Activated T-helper 17 cell treated with anti-CD3 and anti-CD28 coated beads, Interleukin-2, amount 50 U/mL, for 72 hours (primary cell): Measurements from ENCODE around the gene UBE2C. TPM values are rescaled to one million over a fixed set of nuclear protein-coding genes. Genes with fewer than 3 reads are reported as not detected.
"Not testable (repeated sequence)": the region's sequence is repeated elsewhere in the genome, so short reads cannot be mapped to it uniquely, and the experiment has no call there.

ENCODE experiments used
- ATAC-seq: fragments of 150-1000 bp; cut with Tn5 transposase; replicated peaks from 2 replicates; pipeline ENCODE4 v1.10.0; 2021; ENCODE audit warnings: mild to moderate bottlenecking, moderate library complexity
- H3K27ac Mint-ChIP-seq: one replicate; pipeline ENCODE4 v1.8.0; 2022; ENCODE audit warnings: mixed read lengths
- H3K27me3 Mint-ChIP-seq: one replicate; pipeline ENCODE4 v1.8.0; 2022; ENCODE audit warnings: mixed read lengths
- H3K36me3 Mint-ChIP-seq: one replicate; pipeline ENCODE4 v1.8.0; 2022; ENCODE audit warnings: low read depth, mild to moderate bottlenecking, mixed read lengths
- H3K4me1 Mint-ChIP-seq: one replicate; pipeline ENCODE4 v1.8.0; 2022; ENCODE audit warnings: mixed read lengths
- H3K4me3 Mint-ChIP-seq: one replicate; pipeline ENCODE4 v1.8.0; 2022; ENCODE audit warnings: mild to moderate bottlenecking, mixed read lengths
- H3K9me3 Mint-ChIP-seq: one replicate; pipeline ENCODE4 v1.8.0; 2022; ENCODE audit warnings: mixed read lengths
- total RNA-seq, 2 donors: library from RNA; stranded (reverse); gene quantifications; one replicate each; pipeline ENCODE4 v1.2.3, GENCODE V29; 2022

Gene UBE2C
- total RNA-seq, result 100 to 1,000 TPM; 209 to 224 TPM

DNA sequence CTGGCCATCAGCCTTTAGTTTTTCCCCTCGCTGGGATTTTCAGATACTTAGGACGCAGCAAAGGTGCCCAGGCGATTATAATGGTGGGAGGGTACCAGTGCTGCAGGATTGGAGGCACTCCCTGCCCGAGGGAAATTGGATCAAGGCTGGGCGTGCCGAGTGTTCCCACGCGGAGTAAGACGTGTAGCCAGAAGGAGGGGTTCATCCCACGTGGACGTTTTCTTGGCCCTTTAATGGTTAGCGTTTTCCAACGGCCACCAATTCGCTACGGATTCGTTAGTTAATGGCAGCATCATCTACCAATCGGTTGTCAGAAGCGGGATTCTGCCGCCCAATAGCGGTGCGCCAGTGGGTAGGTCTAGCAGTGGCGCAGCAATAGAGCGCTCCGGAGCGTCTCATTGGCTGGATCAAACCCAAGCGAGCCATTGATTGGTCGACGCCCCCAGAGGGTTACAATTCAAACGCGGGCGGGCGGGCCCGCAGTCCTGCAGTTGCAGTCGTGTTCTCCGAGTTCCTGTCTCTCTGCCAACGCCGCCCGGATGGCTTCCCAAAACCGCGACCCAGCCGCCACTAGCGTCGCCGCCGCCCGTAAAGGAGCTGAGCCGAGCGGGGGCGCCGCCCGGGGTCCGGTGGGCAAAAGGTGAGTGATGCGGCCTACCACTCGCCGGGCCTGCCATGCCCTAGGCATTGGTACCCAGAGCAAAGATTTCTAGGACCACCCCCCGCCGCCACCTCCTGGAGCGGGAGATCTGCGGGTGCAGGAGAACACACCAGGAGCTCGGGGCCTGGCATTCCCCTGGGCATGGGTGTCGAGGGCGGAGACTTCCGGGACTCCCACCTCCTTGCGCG lies at the start of gene UBE2C:
Gene UBE2C (plus strand): TSS at position 488 of the 849 bp plus-strand sequence. CDS start 52 bp downstream, at position 540.
- peaks cover 93% of the 10 kb centered on the region for H3K36me3 Mint-ChIP-seq
- peak; percentile 100 for ATAC-seq
- H3K27ac Mint-ChIP-seq, result peak within 1 kb of the TSS; percentile 92
- H3K27me3 Mint-ChIP-seq, result no peaks in the 10 kb centered on the region
- peak within 1 kb of the TSS; percentile 94 for H3K4me3 Mint-ChIP-seq
- H3K9me3 Mint-ChIP-seq, result no peaks in the 10 kb centered on the region
- no peaks in the 10 kb centered on the region for H3K4me1 Mint-ChIP-seq

GRCh38 chr20:45764618-45765282 lies 47.7 kb upstream of the UBE2C start:
- peaks cover 13% of the 10 kb centered on the region for H3K27me3 Mint-ChIP-seq
- not testable (repeated sequence) for H3K4me1 Mint-ChIP-seq

DNA sequence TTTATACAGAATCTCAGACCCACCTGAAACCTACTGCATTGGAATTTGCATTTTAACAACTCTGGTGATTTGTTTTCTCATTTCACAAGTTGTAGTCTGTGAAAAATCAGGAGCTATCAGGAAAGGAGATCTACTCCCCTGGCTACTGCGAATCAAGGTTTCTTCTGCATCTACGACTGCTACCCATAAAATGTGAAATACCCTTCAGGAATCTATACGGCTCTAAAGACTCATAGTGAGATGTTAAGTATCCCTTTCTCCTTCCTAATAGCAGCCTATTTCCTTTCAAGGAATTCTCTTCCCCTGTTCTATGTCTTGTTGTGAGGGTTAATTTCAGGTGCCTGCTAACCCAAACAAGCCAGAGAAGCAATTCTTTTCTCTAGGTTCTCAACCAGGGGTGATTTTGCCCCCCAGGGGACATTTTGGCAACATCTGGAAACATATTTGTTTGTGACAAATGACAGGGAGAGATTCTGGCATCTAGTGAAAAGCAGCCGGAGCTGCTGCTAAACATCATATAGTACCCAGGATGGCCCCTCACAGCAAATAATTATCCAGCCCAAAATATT lies 47.1 kb upstream of the UBE2C start:
- ATAC-seq, result no peak
- Mint-ChIP-seq H3K4me1 (no peaks in the 10 kb centered on the region), H3K9me3 (no peaks in the 10 kb centered on the region), H3K27ac (no peak overlapping the region), H3K27me3 (peaks cover 10% of the 10 kb centered on the region), H3K4me3 (no peak overlapping the region), H3K36me3 (no peaks in the 10 kb centered on the region)

More at GRCh38 chr20:45764618-45765282, 47.7 kb upstream of the UBE2C start:
- H3K36me3 Mint-ChIP-seq, H3K27ac Mint-ChIP-seq, ATAC-seq, H3K4me3 Mint-ChIP-seq, H3K9me3 Mint-ChIP-seq: not testable (repeated sequence)

DNA sequence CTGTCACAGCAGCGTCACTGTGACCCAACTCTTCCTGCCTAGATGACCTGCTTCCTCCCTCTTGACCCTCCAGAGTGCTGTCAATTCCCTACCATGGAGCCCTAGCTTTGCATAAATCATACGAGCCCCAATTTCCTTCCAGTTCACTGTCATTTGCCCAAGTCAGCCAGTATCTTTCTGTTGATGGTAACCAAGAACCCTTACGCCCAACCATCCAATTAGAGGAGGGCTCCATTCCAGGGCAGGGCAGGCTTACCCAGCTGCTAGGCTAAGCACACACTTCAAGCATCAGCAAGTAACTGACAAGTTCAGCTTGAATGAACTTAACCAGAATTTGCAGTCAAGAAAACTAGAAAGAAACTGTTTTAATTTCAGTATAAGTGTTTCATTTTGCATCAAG lies 46.5 kb upstream of the UBE2C start:
- Mint-ChIP-seq H3K4me1 (no peaks in the 10 kb centered on the region), H3K36me3 (no peaks in the 10 kb centered on the region), H3K4me3 (no peak overlapping the region), H3K27ac (no peak overlapping the region), H3K27me3 (peaks cover 4% of the 10 kb centered on the region), H3K9me3 (no peaks in the 10 kb centered on the region)
- ATAC-seq, result no peak

DNA sequence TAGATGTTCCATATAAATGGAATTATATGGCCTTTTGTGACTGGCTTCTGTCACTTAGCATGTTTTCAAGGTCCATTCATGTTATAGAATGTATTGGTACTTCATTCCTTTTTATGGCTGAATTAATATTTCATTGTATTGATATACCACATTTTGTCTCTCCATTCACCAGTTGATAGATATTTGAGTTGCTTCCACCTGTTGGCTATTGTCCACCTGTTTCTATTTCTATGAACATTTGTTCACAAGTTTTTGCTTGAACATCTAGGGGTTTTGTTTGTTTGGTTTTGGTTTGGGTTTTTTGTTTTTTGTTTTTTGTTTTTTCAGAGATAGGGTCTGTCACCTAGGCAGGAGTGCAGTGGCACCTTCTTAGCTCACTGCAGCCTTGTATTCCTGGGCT lies 44.0 kb upstream of the UBE2C start:
- ATAC-seq, result no peak
- Mint-ChIP-seq H3K4me1 (no peaks in the 10 kb centered on the region), H3K27ac (no peak overlapping the region), H3K4me3 (no peak overlapping the region), H3K9me3 (no peaks in the 10 kb centered on the region), H3K27me3 (peaks cover 6% of the 10 kb centered on the region), H3K36me3 (no peaks in the 10 kb centered on the region)

DNA sequence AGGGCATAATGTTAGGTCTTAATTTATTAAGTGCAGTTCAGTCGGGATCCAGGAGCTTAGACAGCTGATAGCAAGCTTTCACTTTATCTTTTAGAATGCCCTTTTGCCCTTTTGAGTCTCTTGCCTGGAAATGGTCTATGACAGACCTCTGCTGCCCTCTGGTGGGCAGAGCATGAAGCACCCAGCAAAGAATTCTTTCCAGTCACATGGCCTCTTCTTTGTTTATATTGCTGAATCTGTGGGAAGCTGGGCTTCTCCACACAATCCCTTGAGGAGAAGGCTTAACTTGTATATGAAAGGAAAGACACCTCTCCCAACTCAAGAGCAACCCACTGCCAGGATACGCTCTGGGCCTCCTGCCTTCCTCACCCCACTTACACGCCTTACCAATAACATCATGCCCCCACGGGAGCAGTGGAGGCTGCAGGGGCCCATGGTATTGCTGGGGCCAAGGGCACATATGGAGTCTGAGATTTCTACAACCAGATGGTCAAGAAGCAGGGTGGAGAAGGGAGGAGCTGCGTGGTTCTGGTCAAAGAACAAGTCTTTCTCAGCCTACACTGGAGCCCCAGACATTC lies 41.2 kb upstream of the UBE2C start:
- Mint-ChIP-seq H3K27ac (no peak overlapping the region), H3K9me3 (no peaks in the 10 kb centered on the region), H3K4me3 (no peak overlapping the region), H3K36me3 (no peaks in the 10 kb centered on the region), H3K4me1 (no peaks in the 10 kb centered on the region), H3K27me3 (peaks cover 16% of the 10 kb centered on the region)
- peak; percentile 45 for ATAC-seq

DNA sequence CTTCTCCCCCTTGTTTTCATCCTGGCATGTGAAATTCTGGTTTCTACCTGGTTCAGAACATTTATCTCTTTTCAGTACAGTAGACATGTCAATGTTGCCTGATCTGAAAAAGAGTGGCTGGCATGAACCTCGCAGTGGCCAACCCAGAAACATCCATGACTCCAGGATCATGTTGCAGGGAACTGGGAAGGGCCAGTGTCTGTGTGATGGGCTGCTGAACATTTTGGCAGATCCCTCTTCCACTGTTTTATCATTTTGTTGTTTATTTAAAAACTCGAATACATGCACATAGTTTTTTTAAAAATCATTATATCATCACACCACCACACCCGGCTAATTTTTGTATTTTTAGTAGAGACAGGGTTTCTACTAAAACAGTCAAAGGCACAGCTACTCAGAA lies 39.8 kb upstream of the UBE2C start:
- H3K27ac Mint-ChIP-seq, result no peak overlapping the region
- no peaks in the 10 kb centered on the region for H3K36me3 Mint-ChIP-seq
- H3K4me1 Mint-ChIP-seq, result no peaks in the 10 kb centered on the region

GRCh38 chr20:45774945-45775344 lies 37.5 kb upstream of the UBE2C start:
- H3K4me1 Mint-ChIP-seq, result no peaks in the 10 kb centered on the region
- H3K4me3 Mint-ChIP-seq, result no peak overlapping the region
- peaks cover 16% of the 10 kb centered on the region for H3K27me3 Mint-ChIP-seq
- H3K27ac Mint-ChIP-seq, result no peak overlapping the region
- no peaks in the 10 kb centered on the region for H3K9me3 Mint-ChIP-seq
- ATAC-seq, result no peak
- no peaks in the 10 kb centered on the region for H3K36me3 Mint-ChIP-seq

More for the DNA sequence above, 39.8 kb upstream of the UBE2C start:
- Mint-ChIP-seq H3K4me3 (no peak overlapping the region), H3K27me3 (peaks cover 16% of the 10 kb centered on the region), H3K9me3 (no peaks in the 10 kb centered on the region)
- no peak for ATAC-seq

- Mint-ChIP-seq H3K36me3 (no peaks in the 10 kb centered on the region), H3K9me3 (no peaks in the 10 kb centered on the region), H3K4me1 (no peaks in the 10 kb centered on the region), H3K4me3 (no peak overlapping the region), H3K27me3 (peaks cover 16% of the 10 kb centered on the region), H3K27ac (no peak overlapping the region)
- no peak for ATAC-seq
These were observed 37.0 kb upstream of the UBE2C start for GRCh38 chr20:45775411-45775810.

DNA sequence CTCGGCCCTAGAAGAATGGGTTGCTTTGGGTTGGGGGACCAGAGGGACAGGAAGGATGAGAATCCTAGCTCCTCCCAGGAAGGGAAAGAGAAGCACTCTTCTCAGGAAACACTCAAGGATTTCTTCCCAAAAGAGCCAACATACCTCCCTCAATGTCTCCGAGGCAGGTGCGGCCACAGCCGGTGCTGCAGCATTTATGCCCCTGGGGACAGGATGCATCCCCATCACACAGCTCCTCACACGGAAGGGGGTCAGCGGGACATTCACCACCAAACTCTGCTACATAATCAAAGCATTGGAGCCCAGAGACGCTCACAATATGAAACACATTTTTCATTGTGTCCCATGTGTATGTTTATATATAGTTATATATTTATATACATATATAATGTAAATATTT lies 35.5 kb upstream of the UBE2C start:
- peaks cover 16% of the 10 kb centered on the region for H3K27me3 Mint-ChIP-seq
- H3K9me3 Mint-ChIP-seq, result no peaks in the 10 kb centered on the region
- no peaks in the 10 kb centered on the region for H3K36me3 Mint-ChIP-seq
- H3K4me1 Mint-ChIP-seq, result no peaks in the 10 kb centered on the region
- no peak for ATAC-seq
- H3K27ac Mint-ChIP-seq, result no peak overlapping the region
- no peak overlapping the region for H3K4me3 Mint-ChIP-seq

GRCh38 chr20:45779011-45779915 lies 33.2 kb upstream of the UBE2C start:
- Mint-ChIP-seq H3K36me3 (no peaks in the 10 kb centered on the region), H3K9me3 (no peaks in the 10 kb centered on the region), H3K4me1 (peaks cover 6% of the 10 kb centered on the region), H3K4me3 (no peak overlapping the region), H3K27ac (no peak overlapping the region), H3K27me3 (peaks cover 10% of the 10 kb centered on the region)
- peak; percentile 66 for ATAC-seq

DNA sequence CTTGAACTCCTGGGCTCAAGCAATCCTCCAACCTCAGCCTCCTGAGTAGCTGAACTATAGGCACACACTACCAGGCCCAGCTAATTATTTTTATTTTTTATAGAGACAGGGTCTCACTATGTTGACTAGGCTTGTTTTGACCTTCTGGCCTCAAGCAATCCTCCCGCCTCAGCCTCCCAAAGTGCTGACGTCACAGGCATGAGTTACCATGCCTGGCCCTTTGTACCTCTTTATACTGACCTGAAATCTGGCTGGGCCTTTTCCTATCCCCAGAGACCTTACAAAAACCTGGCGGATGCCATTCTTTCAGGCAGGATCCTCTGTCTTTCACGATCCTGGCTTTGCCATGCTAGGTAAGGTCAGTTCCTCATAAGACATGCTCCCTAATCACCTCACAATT lies 32.3 kb upstream of the UBE2C start:
- Mint-ChIP-seq H3K9me3 (no peaks in the 10 kb centered on the region), H3K4me3 (no peak overlapping the region), H3K27ac (no peak overlapping the region)

DNA sequence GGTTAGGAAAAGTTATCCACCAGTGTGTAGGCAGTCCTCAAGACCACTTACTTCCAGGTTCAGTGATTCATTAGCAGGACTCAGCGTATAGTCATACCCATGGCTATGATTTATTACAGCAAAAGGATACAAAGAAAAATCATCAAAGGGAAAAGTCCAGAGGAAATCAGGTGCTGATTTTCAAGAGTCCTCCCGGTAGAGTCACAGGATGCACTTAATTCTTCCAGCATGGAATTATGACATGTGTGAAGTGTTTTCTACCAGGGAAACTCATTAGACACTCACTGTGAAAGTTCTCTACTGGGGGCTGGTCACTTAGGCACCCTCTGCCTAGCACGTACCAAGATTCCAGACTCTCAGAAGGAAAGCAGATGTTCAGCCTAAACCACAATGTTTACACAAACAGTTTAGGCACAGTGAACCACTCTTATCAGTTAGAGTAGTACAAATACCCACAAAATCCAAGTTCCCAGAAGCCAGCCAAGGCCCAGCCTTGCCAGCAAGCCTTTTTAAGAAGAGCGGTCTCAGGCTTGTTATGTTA lies 31.0 kb upstream of the UBE2C start:
- Mint-ChIP-seq H3K4me3 (no peak overlapping the region), H3K27ac (no peak overlapping the region), H3K36me3 (no peaks in the 10 kb centered on the region), H3K27me3 (no peaks in the 10 kb centered on the region), H3K4me1 (peaks cover 6% of the 10 kb centered on the region), H3K9me3 (no peaks in the 10 kb centered on the region)
- peak; percentile 47 for ATAC-seq

More for the DNA sequence above, 32.3 kb upstream of the UBE2C start:
- ATAC-seq, result no peak
- H3K27me3 Mint-ChIP-seq, result peaks cover 6% of the 10 kb centered on the region
- H3K4me1 Mint-ChIP-seq, result peaks cover 6% of the 10 kb centered on the region
- no peaks in the 10 kb centered on the region for H3K36me3 Mint-ChIP-seq
